GM12878 (cell line): ENCODE data around the gene ETS1. TPM values are rescaled to one million over a fixed set of nuclear protein-coding genes. Genes with fewer than 3 reads are reported as not detected.
A peak's percentile ranks its signal among the peaks of the same experiment; 100 is the strongest.

ENCODE experiments used
- ATAC-seq: fragments of 200-7000 bp; cut with Tn5 transposase; 3 replicates; pipeline ENCODE4 v1.9.1; 2020; ENCODE audit warnings: mild to moderate bottlenecking, moderate library complexity
- BruUV-seq: library from RNA; stranded (reverse); fragments of 400-500 nt; replicated peaks from 2 replicates; lab custom pipeline; 2021; lab: Mats Ljungman, UMichigan
- CTCF ChIA-PET: fragments of 300-600 bp; sonication (Branson Sonifier 250); formaldehyde crosslinking; extraction: SDS; loops from one replicate; lab custom pipeline; 2021; ENCODE audit warnings: inconsistent platforms; lab: Yijun Ruan, JAX
- POLR2A ChIA-PET: fragments of 350-600 bp; formaldehyde crosslinking; extraction: SDS; loops from one replicate; lab custom pipeline; 2021; ENCODE audit warnings: inconsistent platforms; lab: Charles Lee
- RAD21 ChIA-PET: fragments of 300-600 bp; sonication (Branson Sonifier 250); formaldehyde crosslinking; loops from one replicate; lab custom pipeline; 2023; ENCODE audit warnings: antibody characterized with exemption; ENCODE audit not compliant: unreplicated experiment; lab: Charles Lee
- SMC1A ChIA-PET: fragments of 300-600 bp; sonication (Branson Sonifier 250); formaldehyde crosslinking; loops from one replicate; lab custom pipeline; 2023; ENCODE audit not compliant: unreplicated experiment, uncharacterized antibody; lab: Charles Lee
- DNase-seq: peaks from one replicate; pipeline ENCODE4 v3.0.0-alpha.2; 2011; ENCODE audit warnings: low read depth, low spot score
- FAIRE-seq: peaks from 3 replicates; lab custom pipeline; 2011; peaks lifted over from hg19 to GRCh38; lab: Jason Lieb, UNC
- H2AFZ ChIP-seq: 2 replicates; pipeline ENCODE4 v1.6.0; 2011; ENCODE audit warnings: low read depth, low read length, control low read depth; ENCODE audit not compliant: control insufficient read depth
- H3K27ac ChIP-seq: 2 replicates; pipeline ENCODE4 v1.5.1; 2011; ENCODE audit warnings: control low read depth; ENCODE audit not compliant: control insufficient read depth, insufficient read depth
- H3K27me3 ChIP-seq, 2 experiments: replicated peaks in 1 of 2; 2 replicates each; pipeline versions ENCODE4 v1.6.0 to v1.6.1; 2011; ENCODE audit warnings: low read length in 1 of 2; ENCODE audit not compliant: control insufficient read depth in 2 of 2, insufficient read depth in 2 of 2
- H3K36me3 ChIP-seq, 2 experiments: 2 replicates each; pipeline ENCODE4 v1.5.1; 2011; ENCODE audit warnings: low read length in 1 of 2; ENCODE audit not compliant: control insufficient read depth in 2 of 2, insufficient read depth in 2 of 2
- H3K4me1 ChIP-seq: 2 replicates; pipeline ENCODE4 v1.6.1; 2011; ENCODE audit warnings: mild to moderate bottlenecking, low read length, moderate library complexity, mixed read lengths; ENCODE audit not compliant: control insufficient read depth, insufficient read depth
- H3K4me2 ChIP-seq: 2 replicates; pipeline ENCODE4 v1.6.0; 2011; ENCODE audit warnings: control low read depth; ENCODE audit not compliant: control insufficient read depth, insufficient read depth
- H3K4me3 ChIP-seq: fragments of 200-600 bp; sonication (generic); 2 replicates; pipeline ENCODE4 v1.5.1; 2016
- H3K79me2 ChIP-seq: 2 replicates; pipeline ENCODE4 v1.6.0; 2011; ENCODE audit warnings: low read length; ENCODE audit not compliant: control insufficient read depth, insufficient read depth
- H3K9ac ChIP-seq: 2 replicates; pipeline ENCODE4 v1.8.0; 2011; ENCODE audit warnings: low read length, control low read depth, mixed read lengths; ENCODE audit not compliant: control insufficient read depth, insufficient read depth
- H3K9me3 ChIP-seq: replicated peaks from 3 replicates; pipeline ENCODE4 v1.5.1; 2011; ENCODE audit warnings: mild to moderate bottlenecking, low read length; ENCODE audit not compliant: control insufficient read depth, insufficient read depth
- H4K20me1 ChIP-seq: 2 replicates; pipeline ENCODE4 v1.6.0; 2011; ENCODE audit not compliant: control insufficient read depth, insufficient read depth
- E2F8 ChIP-seq: fragments of 450-650 bp; IDR thresholded peaks from 2 replicates; pipeline ENCODE4 v1.6.1; 2018; ENCODE audit warnings: mild to moderate bottlenecking, low read depth, moderate library complexity; ENCODE audit not compliant: partially characterized antibody
- E4F1 ChIP-seq: fragments of 450-650 bp; IDR thresholded peaks from 2 replicates; pipeline ENCODE4 v1.6.1; 2018; ENCODE audit warnings: borderline replicate concordance, mild to moderate bottlenecking; ENCODE audit not compliant: partially characterized antibody
- EGR1 ChIP-seq, 2 experiments: IDR thresholded peaks; 1 replicate in 1 of 2; 2 replicates in 1 of 2; pipeline ENCODE4 v1.6.1; 2011 to 2012; ENCODE audit warnings: low read depth in 2 of 2, low read length in 2 of 2, borderline replicate concordance in 1 of 2, mild to moderate bottlenecking in 1 of 2, moderate library complexity in 1 of 2
- LARP7 ChIP-seq: fragments of 450-650 bp; IDR thresholded peaks from 2 replicates; pipeline ENCODE4 v1.6.1; 2017; ENCODE audit warnings: mild to moderate bottlenecking
- POLR2A ChIP-seq: IDR thresholded peaks from 2 replicates; pipeline ENCODE4 v1.6.1; 2011; ENCODE audit warnings: low read depth, mild to moderate bottlenecking, low read length
- POU2F2 ChIP-seq: IDR thresholded peaks from 3 replicates; pipeline ENCODE4 v1.6.1; 2011; ENCODE audit warnings: low read depth, mild to moderate bottlenecking, low read length, borderline replicate concordance
- RAD51 ChIP-seq: fragments of 450-650 bp; IDR thresholded peaks from 2 replicates; pipeline ENCODE4 v1.6.1; 2016; ENCODE audit warnings: moderate library complexity, mild to moderate bottlenecking, inconsistent platforms
- SMARCA5 ChIP-seq: fragments of 450-650 bp; IDR thresholded peaks from 2 replicates; pipeline ENCODE4 v1.6.1; 2017; ENCODE audit warnings: mild to moderate bottlenecking
- SPI1 ChIP-seq: IDR thresholded peaks from 2 replicates; pipeline ENCODE4 v1.6.1; 2011; ENCODE audit warnings: low read depth, mild to moderate bottlenecking, low read length, moderate library complexity, borderline replicate concordance; ENCODE audit not compliant: insufficient read depth
- ZNF24 ChIP-seq: fragments of 450-650 bp; IDR thresholded peaks from 2 replicates; pipeline ENCODE4 v1.6.1; 2017; ENCODE audit warnings: antibody characterized with exemption, mild to moderate bottlenecking
- WGBS: methylation state at CpG from one replicate; pipeline ENCODE4 v1.1.6; 2016; ENCODE audit warnings: low lambda C conversion rate; ENCODE audit not compliant: insufficient replicate concordance, insufficient coverage; ENCODE audit errors: missing lambda C conversion rate; 5-methylcytosine and 5-hydroxymethylcytosine counted together
- in situ Hi-C: fragments of 300-500 bp; cut with MboI; formaldehyde crosslinking; loops from 9 replicates; pipeline ENCODE4 v1.14.3; 2018; ENCODE audit warnings: mixed read lengths
- intact Hi-C: fragments of 100-400 bp; cut with micrococcal nuclease; formaldehyde crosslinking; loops from one replicate; pipeline ENCODE4 v1.14.2; 2022; ENCODE audit not compliant: unreplicated experiment
- polyA plus RNA-seq, 11 experiments: library from polyadenylated mRNA; depleted of rRNA in 4 of 11; unstranded in 6 of 11; stranded (reverse) in 5 of 11; fragments of >200 nt; fragmentation: Nextera tagmentation in 4 of 11; fragmentation: Illumina TruSeq in 1 of 11; extraction: Ambion mirVana in 4 of 11; extraction: Trizol in 1 of 11; gene quantifications; 1 replicate in 1 of 11; 2 replicates in 10 of 11; pipeline versions ENCODE4 v1.2.1 to v1.2.3, GENCODE V29; 2011 to 2016; ENCODE audit warnings: inconsistent platforms in 2 of 11, missing spikeins in 2 of 11, low read depth in 1 of 11
- total RNA-seq, 4 experiments: library from RNA; depleted of rRNA in 3 of 4; stranded (reverse); fragments of >200 nt in 3 of 4; fragmentation: Illumina TruSeq in 1 of 4; extraction: Trizol in 1 of 4; gene quantifications; 2 replicates each; pipeline versions ENCODE4 v1.2.1 to v1.2.3, GENCODE V29; 2013 to 2021

ETS1 gene
- total and polyA plus RNA-seq, 10 of the 15 experiments (the other 5 are each of a cell fraction or from before 2014, with no cell fraction given) = 12.5 to 112 (median 55.5) TPM

DNA sequence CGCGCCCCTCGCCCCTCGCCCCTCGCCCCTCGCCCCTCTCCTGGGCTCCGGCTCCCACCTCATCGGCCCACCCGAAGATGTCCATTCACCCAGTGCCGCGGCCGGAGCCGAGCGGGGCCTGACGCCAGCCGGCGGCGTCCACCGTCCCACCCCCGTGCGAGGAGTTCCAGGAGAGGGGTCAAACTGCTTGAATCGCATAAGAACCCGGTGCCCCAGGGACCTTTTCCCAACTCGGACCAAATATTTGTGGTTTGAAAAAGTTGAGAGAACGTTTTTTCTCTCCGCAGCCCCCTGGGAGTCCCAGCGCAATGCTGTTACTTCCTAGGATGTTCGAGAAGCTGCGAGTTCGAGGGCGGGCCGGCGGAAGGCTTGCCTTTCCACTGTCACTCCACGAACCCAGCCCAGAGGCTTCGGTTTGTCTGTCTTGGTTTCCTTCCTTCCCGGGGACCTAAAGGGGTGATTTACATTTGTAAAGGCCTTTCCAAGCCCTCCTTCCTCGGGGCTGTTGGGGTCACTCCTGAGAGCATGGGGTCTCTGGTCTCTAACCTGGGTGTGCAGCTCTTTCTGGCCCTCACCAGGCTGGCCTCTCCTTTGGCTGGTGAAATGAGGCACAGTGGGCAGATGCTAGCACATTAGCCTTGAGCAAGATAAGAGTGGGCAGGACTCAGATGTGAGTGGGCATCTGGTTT is 38.0 kb downstream of the ETS1 start (continued):
- TF ChIP-seq E4F1 (no peak), RAD51 (no peak)

- H3K4me1 ChIP-seq = peaks cover 42% of the 10 kb centered on the region
- ChIA-PET POLR2A (interaction anchor here (0.5 to 0.6 kb wide), 2 partner anchors 26 to 259 kb away, joined by 3 read pairs; no protein-coding TSS in a partner anchor), SMC1A (interaction anchor here (0.9 to 3.6 kb wide), 8 partner anchors 13 to 254 kb away, joined by 3 to 20 read pairs (median 5); no protein-coding TSS in a partner anchor), CTCF (interaction anchor here (0.9 to 1.2 kb wide), 3 partner anchors 26 to 258 kb away, joined by 3 to 4 read pairs (median 3); no protein-coding TSS in a partner anchor), RAD21 (interaction anchor here (1.1 to 1.7 kb wide), 6 partner anchors 26 to 250 kb away, joined by 3 to 7 read pairs (median 4); no protein-coding TSS in a partner anchor)
- DNase-seq (no peak), FAIRE-seq (no peak), ATAC-seq (no peak)
- H3K27ac ChIP-seq = peak overlapping the region; percentile 57
- intact Hi-C loops = no loop called here
- H3K27me3 ChIP-seq = no peaks in the 10 kb centered on the region
- H3K4me3 ChIP-seq = peak overlapping the region; percentile 60
- H3K9ac ChIP-seq = peak overlapping the region; percentile 80
- BruUV-seq = no TSS peak
- no peaks in the 10 kb centered on the region for H3K79me2 ChIP-seq
- WGBS = 16% methylated on average over 31 of the region's 32 CpGs
- in situ Hi-C loops = no loop called here
- H4K20me1 ChIP-seq = no peaks in the 10 kb centered on the region
- H3K36me3 ChIP-seq = no peaks in the 10 kb centered on the region
- peak overlapping the region; percentile 80 for H3K4me2 ChIP-seq
- no peak for TF ChIP-seq E2F8
- no peak for TF ChIP-seq SMARCA5
- no peak for TF ChIP-seq LARP7
- peak; percentile 57 for TF ChIP-seq POLR2A
- peak; percentile 29; the same call in 1 of the 2 replicates for TF ChIP-seq SPI1
- peak; percentile 10; the same call in 1 of the 2 replicates for TF ChIP-seq ZNF24
- TF ChIP-seq EGR1 (IDR thresholded peaks at IDR 0.05; ENCODE audit: borderline replicate concordance in 1 of 2, low read depth in 2 of 2, low read length in 2 of 2) = no peak; a peak in 1 of 3 replicates
- 0 out of 3 replicates have a peak, but pooled peaks have one; percentile 19 for TF ChIP-seq POU2F2
- peak overlapping the region; percentile 88 for H2AFZ ChIP-seq
- no peaks in the 10 kb centered on the region for H3K9me3 ChIP-seq
These were observed 38.6 kb downstream of the ETS1 start for GRCh38 chr11:128548649-128549255.
